ENCODE measurements around the gene CATSPERD. TPM values are rescaled to one million over a fixed set of nuclear protein-coding genes. Genes with fewer than 3 reads are reported as not detected.

The CATSPERD gene
- total RNA-seq, 1 experiment from 2014 or later = not detected

Other genes starting within 250 kb of the CATSPERD start
- 2.3 and 4.3 TPM in 2 replicates for gene TINCR, start 152.7 kb upstream of the CATSPERD start, total RNA-seq (2014; rRNA removed; shearing (Covaris generic))
- 10.8 and 19.1 TPM in 2 replicates for gene SAFB2, start 97.9 kb upstream of the CATSPERD start, total RNA-seq (2014; rRNA removed; shearing (Covaris generic))
- gene SAFB, start 97.6 kb upstream of the CATSPERD start, total RNA-seq (2014; rRNA removed; shearing (Covaris generic)) = 18.4 and 19.5 TPM in 2 replicates
- gene MICOS13, start 40.1 kb upstream of the CATSPERD start, total RNA-seq (2014; rRNA removed; shearing (Covaris generic)) = 38.1 and 52.7 TPM in 2 replicates
- gene HSD11B1L, start 39.6 kb upstream of the CATSPERD start, total RNA-seq (2014; rRNA removed; shearing (Covaris generic)) = 2.4 and 4.9 TPM in 2 replicates
- gene RPL36, start 30.3 kb upstream of the CATSPERD start, total RNA-seq (2014; rRNA removed; shearing (Covaris generic)) = 933 and 1,282 TPM in 2 replicates
- gene LONP1, start 491 bp upstream of the CATSPERD start, total RNA-seq (2014; rRNA removed; shearing (Covaris generic)) = 49.1 and 81.4 TPM in 2 replicates
- 0.25 TPM in 1 of 2 replicates, not detected in the other for gene PRR22, start 64.1 kb downstream of the CATSPERD start, total RNA-seq (2014; rRNA removed; shearing (Covaris generic))
- gene DUS3L, start 70.5 kb downstream of the CATSPERD start, total RNA-seq (2014; rRNA removed; shearing (Covaris generic)) = 23.2 and 28.1 TPM in 2 replicates
- 0.06 and 0.23 TPM in 2 replicates for gene NRTN, start 84.4 kb downstream of the CATSPERD start, total RNA-seq (2014; rRNA removed; shearing (Covaris generic))
- gene FUT6, start 119.1 kb downstream of the CATSPERD start, total RNA-seq (2014; rRNA removed; shearing (Covaris generic)) = not detected in 2 replicates
- not detected in 2 replicates for gene FUT3, start 130.8 kb downstream of the CATSPERD start, total RNA-seq (2014; rRNA removed; shearing (Covaris generic))
- not detected in 2 replicates for gene FUT5, start 149.9 kb downstream of the CATSPERD start, total RNA-seq (2014; rRNA removed; shearing (Covaris generic))
- 281 and 301 TPM in 2 replicates for gene NDUFA11, start 183.2 kb downstream of the CATSPERD start, total RNA-seq (2014; rRNA removed; shearing (Covaris generic))
- gene VMAC, start 184.2 kb downstream of the CATSPERD start, total RNA-seq (2014; rRNA removed; shearing (Covaris generic)) = 1.0 and 3.1 TPM in 2 replicates
- gene CAPS, start 193.6 kb downstream of the CATSPERD start, total RNA-seq (2014; rRNA removed; shearing (Covaris generic)) = 0.08 and 0.66 TPM in 2 replicates